Jurkat, Clone E6-1 (cell line): ENCODE measurements around the gene IL25.
"Not testable (repeated sequence)": the region's sequence is repeated elsewhere in the genome, so short reads cannot be mapped to it uniquely, and the experiment has no call there.

ENCODE experiments used
- DNase-seq: peaks from one replicate; pipeline ENCODE4 v3.0.0-alpha.2; 2011; ENCODE audit warnings: low read depth, low spot score
- H3K4me3 ChIP-seq: 2 replicates; pipeline ENCODE4 v1.5.1; 2011; ENCODE audit warnings: mild to moderate bottlenecking, low read length, control low read depth, moderate library complexity

Gene IL25

DNA sequence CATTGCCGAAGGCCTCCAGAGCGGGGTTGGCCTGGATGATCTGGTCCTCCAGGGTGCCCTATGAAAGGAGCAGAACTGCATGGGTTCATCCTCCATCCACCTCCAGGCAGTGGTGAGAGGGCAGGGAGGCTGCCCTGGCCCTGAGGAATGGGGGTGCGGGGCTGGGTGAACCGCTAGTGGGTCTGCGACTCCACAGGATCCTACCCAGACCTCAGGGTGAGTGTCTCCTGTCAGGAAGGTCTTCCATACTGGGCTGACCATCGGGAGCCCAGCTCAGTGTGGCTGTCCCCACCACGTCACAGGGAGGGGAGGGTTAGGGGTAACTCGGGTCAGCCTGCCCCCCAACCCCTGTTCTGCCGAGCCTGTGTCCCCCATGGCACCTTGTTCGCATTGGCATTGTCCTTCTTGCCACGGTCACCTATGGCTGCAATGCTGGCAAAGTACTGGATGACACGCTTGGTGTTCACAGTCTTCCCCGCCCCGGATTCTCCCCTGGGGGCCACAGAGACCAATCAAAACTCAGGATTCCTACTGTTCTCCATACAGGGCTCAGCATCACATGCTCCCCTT is 31.8 kb downstream of the IL25 start:
- DNase-seq, result no peak
- no peak overlapping the region for H3K4me3 ChIP-seq

DNA sequence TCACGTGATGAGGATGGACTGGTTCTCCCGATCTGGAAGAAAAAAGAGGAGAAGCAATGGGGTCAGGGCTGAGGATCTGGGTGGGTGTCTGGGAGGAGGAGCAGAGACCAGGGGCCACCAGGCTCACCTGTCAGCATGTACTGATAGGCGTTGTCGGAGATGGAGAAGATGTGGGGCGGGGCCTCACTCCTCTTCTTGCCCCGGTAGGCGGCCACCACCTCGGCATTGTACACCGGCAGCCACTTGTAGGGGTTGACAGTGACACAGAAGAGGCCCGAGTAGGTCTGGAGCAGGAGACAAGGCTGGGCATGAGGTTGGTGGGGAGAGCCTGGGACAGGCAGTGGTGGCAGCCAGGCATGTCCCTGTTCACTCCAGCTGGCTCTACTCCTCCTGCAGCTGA is 32.5 kb downstream of the IL25 start:
- H3K4me3 ChIP-seq, result no peak overlapping the region
- DNase-seq, result no peak

DNA sequence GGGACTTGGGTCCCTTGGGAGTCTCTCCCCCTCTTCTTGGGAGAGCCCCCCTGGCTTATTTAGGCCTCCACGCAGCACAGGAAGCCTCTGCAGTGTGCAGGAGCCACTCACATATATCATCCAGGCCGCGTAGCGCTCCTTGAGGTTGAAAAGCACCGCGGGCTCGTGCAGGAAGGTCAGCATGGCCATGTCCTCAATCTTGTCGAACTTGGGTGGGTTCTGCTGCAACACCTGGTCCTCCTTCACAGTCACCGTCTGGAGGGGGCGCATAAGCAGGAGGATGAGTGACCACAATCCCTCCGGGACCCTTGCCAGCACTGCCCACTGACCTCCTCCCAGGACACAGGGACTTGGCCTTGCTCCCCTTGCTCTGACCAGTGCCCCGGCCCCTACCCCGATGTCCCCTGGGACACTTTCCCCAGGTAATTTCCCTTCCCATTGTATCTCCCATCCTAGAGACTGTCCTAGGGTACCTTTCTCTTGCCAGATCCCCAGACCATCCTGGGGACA is 33.0 kb downstream of the IL25 start:
- DNase-seq, result no peak
- no peak overlapping the region for H3K4me3 ChIP-seq

DNA sequence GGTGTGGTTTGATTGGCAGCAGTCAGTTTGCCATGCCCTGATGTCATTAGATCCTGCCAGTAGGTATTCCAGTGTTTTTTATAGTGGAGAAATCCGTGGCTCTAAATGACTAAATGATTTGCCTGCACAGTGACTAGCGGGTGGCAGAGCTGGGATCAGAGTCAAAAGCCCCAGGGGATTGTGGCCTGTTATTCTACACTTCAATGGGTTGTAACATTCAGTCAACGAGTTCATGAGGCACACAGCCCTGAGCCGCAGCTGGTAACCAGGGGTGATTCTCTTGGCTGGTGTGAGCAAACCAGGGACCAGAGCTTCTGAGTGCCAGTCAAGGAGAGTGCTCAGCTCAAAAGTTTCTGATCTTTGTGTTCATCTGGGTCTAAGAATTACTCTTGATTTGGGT is 33.6 kb downstream of the IL25 start:
- DNase-seq, result no peak

DNA sequence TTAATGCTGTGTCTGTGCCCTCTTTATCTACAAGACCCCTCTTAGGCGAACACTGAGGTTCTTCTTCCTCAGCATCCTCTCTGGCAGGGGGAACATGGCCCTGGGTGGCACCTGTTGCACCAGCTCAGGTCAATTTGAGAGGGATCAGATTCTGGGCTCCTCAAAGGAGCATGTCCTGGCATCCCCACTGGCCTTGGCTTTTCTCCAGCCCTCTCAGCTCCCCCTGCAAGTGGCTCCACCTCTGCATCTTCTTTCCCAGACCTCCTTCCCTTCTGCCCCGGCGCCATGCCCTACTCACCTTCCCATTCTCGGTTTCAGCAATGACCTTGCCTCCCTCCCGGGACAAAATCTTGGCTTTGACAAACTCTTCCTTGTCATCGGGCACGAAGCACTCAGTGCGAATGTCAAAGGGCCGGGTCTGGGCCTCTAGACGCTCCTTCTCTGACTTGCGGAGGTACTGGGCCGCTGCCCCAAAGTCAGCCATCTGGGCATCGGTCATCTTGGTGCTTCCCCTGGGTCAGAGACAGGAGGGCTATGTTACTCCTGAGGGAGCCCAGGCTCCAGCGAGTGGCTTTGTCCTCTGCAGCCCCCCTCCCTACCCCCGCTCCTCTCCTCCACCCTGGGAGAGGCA is 34.2 kb downstream of the IL25 start:
- no peak overlapping the region for H3K4me3 ChIP-seq
- DNase-seq, result no peak

More for the DNA sequence above, 33.6 kb downstream of the IL25 start:
- no peak overlapping the region for H3K4me3 ChIP-seq

GRCh38 chr14:23407516-23408306 is 35.1 kb downstream of the IL25 start, which contains the start of gene MYH6:
Gene MYH6, minus strand, starts transcription at chr14:23408273. Its CDS starts 1,050 bp downstream, at chr14:23407223.
- DNase-seq, result no peak
- H3K4me3 ChIP-seq, result no peak within 1 kb of the TSS

GRCh38 chr14:23408307-23408630 is 35.7 kb downstream of the IL25 start:
- no peak overlapping the region for H3K4me3 ChIP-seq
- no peak for DNase-seq

DNA sequence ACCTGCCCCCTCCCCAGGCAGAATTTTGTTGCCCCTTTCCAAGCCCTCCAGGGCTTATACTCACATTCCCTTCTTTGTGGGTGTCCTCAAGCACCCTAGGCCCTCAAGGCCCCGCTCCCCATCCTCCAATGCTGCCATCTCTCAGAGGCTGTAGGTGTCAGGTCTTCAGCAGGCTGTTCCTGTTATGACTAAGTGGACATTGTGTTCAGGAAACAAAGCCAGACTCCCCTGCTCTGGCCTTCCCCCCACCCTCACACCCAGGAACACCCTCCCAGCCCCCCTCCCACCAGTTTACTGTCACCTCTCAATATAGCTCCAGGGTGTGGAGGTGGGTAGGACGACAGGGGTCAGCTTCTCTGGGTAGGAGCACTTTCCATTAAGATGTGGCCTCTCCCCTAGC is 36.9 kb downstream of the IL25 start:
- no peak for DNase-seq
- no peak overlapping the region for H3K4me3 ChIP-seq

DNA sequence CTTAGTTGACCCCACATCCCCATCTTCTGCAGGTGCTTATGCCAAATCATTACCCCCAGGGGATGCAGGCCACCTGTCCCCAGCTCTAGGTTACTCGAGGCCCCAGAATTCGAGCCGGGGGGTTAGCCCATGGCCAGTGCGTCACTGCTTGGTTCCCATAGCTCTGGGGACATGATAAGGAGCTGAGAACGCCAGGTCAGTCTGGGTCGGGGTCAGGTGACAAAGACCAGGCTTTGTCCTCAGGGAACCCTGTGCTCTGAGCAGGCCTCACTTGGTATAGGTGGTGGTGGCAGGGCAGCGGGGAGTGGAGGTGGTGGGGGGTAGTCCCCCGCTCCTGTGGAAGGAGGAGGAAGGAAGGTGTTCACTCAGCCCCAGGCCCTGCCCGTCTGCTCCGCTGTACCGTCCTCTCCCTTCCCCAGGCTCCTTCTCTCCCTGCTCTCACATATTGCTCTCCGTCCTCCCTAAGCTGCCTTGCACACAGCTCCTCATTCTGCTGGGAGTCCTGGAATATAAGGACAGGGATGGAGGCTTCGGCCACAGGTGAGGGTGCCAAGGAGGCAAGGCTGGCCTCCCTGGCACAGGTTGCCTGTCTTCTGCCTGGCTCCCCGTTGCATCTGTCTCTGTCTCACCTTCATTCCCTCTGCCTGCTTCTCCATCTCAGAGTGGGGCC is 37.5 kb downstream of the IL25 start:
- no peak overlapping the region for H3K4me3 ChIP-seq
- no peak for DNase-seq

DNA sequence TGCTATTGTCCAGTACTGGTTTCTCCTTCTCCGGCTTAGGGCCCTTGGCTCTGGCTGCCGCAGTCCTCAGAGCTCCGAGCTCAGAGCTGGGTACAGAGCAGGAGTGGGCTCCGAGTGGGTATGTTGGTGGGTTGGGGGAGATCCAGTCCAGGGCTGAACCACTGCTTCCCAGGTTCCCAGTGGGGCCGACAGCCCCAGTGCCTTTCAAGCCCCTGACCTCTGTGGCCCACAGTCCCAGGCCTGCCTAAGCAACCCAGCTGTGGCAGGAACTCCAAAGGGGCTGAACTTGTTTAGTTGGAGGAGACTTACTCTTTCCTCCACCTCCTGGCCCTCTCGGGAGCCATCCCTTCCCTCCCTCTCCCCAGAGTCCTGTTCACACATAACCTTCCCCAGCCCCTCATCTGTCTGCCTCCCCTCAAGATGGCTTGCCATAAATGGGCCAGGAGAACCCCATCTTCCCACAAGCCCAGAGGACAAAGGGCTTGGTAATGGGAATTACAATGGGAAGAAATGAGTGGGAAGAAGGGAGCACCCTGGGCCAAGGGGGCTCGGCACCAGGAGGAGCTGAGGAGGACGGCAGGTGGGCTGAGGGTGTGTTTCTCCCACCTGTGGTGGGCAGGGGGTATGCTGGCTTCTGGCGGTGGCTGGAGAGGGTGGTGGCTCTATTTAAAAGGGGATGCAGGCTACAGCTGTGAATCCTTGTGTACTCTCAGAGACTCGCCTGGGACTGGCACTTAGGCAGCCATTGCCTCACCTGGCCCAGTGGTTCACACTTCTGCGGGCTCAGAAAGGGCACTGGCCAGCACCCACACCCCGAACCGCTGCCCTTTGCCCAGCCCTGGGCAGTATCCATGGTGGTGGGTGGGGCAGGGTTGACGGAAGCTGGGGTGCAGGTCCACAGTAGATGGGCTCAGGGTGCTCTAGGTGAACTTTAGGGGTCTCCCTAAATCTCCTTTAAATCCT is 39.2 kb downstream of the IL25 start:
- no peak for DNase-seq
- H3K4me3 ChIP-seq, result no peak overlapping the region

DNA sequence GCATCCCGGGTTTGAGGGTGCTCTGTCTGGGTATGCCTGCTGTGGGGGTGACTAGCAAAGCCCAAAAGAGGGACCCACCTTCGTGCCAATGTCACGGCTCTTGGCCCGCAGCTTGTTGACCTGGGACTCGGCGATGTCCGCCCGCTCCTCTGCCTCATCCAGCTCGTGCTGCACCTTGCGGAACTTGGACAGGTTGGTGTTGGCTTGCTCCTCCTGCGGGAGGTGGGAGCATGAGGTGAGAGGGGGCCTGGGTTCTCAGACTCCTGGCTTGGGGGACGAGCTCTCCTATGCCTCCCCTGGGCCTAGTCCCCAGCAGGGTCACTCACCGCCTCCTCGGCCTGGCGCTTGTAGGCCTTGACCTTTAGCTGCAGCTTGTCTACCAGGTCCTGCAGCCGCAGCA is 41.1 kb downstream of the IL25 start:
- no peak for DNase-seq
- H3K4me3 ChIP-seq, result no peak overlapping the region

DNA sequence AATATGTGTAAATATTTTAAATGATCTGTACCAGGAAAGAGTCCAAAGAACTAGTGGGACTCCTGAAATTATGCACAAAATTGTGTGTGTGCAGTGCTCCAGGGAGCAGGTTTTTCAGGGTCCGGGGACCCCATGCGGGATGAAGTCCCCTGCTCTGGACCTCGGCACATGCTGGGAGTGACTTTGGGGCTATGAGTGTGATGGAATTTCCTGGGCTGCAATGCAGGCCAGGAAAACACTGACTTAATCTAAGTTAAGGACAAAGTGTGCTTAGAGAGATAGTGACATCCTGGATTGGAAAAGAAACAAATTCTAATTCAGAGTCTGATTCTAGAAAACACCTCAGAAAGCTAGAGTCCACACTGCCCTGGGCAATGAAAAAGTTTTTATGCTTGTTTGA is 41.6 kb downstream of the IL25 start:
- no peak for DNase-seq
- H3K4me3 ChIP-seq, result no peak overlapping the region

DNA sequence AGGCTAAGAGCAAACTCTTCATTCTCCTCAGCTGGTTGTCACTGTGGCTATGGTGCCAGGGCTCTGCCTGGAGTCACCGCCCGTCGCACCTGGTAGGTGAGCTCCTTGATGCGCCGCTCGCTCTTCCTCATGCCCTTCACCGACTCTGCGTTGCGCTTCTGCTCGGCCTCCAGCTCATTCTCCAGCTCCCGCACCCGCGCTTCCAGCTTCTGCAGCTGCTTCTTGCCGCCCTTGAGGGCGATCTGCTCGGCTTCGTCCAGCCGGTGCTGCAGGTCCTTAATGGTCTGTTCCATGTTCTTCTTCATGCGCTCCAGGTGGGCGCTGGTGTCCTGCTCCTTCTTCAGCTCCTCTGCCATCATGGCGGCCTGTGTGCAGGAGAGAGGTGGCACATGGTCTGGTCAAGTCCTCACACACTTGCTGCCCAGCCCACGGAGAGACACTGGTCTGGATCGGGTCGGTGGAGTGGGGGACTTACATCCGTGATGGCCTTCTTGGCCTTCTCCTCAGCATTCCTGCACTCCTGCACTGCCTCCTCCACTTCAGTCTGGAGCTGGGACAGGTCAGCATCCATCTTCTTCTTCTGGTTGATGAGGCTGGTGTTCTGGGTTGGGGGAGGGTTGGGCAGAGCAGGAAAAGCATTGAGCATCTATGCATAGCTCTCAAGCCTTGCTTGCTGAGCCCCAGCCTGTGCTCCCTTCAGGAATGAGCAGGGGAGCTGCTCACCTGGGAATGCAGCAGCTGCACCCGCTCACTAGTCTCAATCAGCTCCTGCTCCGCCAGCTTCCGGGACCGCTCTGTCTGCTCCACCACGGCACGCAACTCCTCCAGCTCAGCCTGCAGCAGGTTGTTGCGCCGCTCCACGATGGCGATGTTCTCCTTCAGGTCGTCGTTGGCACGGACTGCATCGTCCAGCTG is 42.6 kb downstream of the IL25 start:
- no peak for DNase-seq
- no peak overlapping the region for H3K4me3 ChIP-seq

DNA sequence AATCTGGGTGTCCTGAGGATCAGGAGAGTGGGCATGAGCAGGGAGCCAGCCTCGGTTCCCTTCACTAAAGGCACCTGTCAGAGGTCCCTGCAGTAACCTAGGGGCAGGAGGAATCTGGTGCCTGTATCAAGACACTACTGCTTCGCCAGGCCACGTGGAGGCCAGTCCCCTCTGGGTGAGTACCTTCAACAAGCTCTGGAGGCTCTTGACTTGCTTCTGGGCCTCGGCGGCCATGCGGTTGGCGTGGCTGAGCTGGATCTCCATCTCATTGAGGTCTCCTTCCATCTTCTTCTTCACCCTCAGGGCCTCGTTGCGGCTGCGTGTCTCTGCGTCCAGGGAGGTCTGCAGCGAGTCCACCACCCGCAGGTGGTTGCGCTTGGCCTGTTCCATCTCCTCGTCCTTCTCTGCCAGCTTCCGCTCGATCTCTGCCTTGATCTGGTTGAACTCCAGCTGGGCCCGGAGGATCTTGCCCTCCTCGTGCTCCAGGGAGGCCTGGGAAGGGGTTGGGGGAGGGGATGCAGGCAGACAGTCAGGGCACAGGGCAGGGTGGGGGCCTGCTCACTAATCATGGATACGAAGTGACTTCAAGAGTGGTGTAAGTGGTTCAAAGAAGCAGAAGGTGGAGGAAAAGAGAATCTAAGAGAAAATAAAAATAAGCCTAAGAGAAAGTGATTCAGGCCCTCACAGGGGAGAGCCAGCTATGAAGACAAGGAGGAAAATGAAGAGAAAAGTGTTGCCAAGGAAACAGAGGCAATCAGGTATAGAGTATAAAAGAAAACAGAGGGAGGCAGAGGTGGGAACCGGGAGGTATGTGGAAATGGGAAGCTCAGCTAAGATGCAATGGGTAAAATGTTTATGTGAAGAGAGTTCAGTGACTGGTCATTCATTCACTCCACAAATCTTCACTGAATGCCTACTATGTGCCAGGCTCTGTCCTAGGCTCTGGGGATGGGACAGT is 43.5 kb downstream of the IL25 start:
- no peak for DNase-seq
- no peak overlapping the region for H3K4me3 ChIP-seq

GRCh38 chr14:23416801-23417200 is 44.2 kb downstream of the IL25 start:
- no peak overlapping the region for H3K4me3 ChIP-seq
- DNase-seq, result no peak

GRCh38 chr14:23417269-23417668 is 44.7 kb downstream of the IL25 start:
- DNase-seq, H3K4me3 ChIP-seq: not testable (repeated sequence)

DNA sequence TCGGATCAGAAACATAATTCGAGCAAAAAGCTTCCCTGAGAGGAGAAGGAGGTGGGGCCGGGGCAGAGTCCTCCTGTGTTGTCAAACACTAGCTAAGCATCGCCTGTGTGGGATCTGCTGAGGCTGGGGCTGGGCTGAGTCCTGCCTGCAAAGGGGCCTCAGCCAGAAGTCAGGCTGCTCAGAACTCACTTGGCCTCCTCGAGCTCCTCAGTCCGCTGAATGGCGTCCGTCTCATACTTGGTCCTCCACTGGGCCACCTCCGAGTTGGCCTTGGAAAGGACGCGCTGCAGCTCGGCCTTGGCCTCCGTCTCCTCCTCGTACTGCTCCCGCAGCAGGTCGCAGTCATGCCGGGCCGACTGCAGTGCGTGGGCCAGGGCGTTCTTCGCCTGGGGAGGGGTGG is 45.4 kb downstream of the IL25 start:
- no peak for DNase-seq
- no peak overlapping the region for H3K4me3 ChIP-seq
